Neural cell (in vitro differentiated cells): ENCODE measurements around the gene KCNK10. TPM values are rescaled to one million over a fixed set of nuclear protein-coding genes. Genes with fewer than 3 reads are reported as not detected.

Experiments
- H2AFZ ChIP-seq: fragments of 200-600, 300-800 bp; sonication (generic), shearing (Covaris generic); 2 replicates; pipeline ENCODE4 v1.6.0; 2014; ENCODE audit warnings: low read depth, mild to moderate bottlenecking, antibody characterized with exemption, low read length, moderate library complexity
- H3F3A ChIP-seq: fragments of 200-600 bp; shearing (Covaris generic); 2 replicates; pipeline ENCODE4 v1.6.1; 2016; ENCODE audit warnings: mild to moderate bottlenecking, moderate library complexity, mixed read lengths, antibody characterized with exemption, low read length; ENCODE audit not compliant: insufficient read depth, poor library complexity, severe bottlenecking
- H3K27ac ChIP-seq: fragments of 200-600, 300-800 bp; sonication (generic), shearing (Covaris generic); 2 replicates; pipeline ENCODE4 v1.5.1; 2014; ENCODE audit warnings: mild to moderate bottlenecking, low read length, moderate library complexity
- H3K27me3 ChIP-seq: fragments of 300-800, 200-600 bp; sonication (generic), shearing (Covaris generic); 2 replicates; pipeline ENCODE4 v1.6.0; 2014; ENCODE audit warnings: mild to moderate bottlenecking, low read depth, low read length, moderate library complexity; ENCODE audit not compliant: insufficient read depth
- H3K36me3 ChIP-seq: fragments of 300-800, 200-600 bp; sonication (generic), shearing (Covaris generic); 2 replicates; pipeline ENCODE4 v1.5.1; 2014; ENCODE audit warnings: mild to moderate bottlenecking, antibody characterized with exemption, low read length, moderate library complexity; ENCODE audit not compliant: insufficient read depth
- H3K4me2 ChIP-seq: fragments of 300-800, 200-600 bp; sonication (generic), shearing (Covaris generic); 2 replicates; pipeline ENCODE4 v1.6.0; 2014; ENCODE audit warnings: mild to moderate bottlenecking, low read length
- H3K4me3 ChIP-seq: fragments of 300-800, 200-600 bp; sonication (generic), shearing (Covaris generic); 2 replicates; pipeline ENCODE4 v1.5.1; 2014; ENCODE audit warnings: mild to moderate bottlenecking, low read length, moderate library complexity
- H3K79me2 ChIP-seq: fragments of 200-600 bp; shearing (Covaris generic); replicated peaks from 2 replicates; pipeline ENCODE4 v1.6.0; 2014; ENCODE audit warnings: mild to moderate bottlenecking, low read length, moderate library complexity; ENCODE audit not compliant: insufficient read depth
- H3K9ac ChIP-seq: fragments of 300-800, 200-600 bp; sonication (generic), shearing (Covaris generic); 2 replicates; pipeline ENCODE4 v1.6.1; 2016; ENCODE audit warnings: mild to moderate bottlenecking, low read length, mixed read lengths
- H3K9me2 ChIP-seq: fragments of 200-600 bp; shearing (Covaris generic); 2 replicates; pipeline ENCODE4 v1.6.1; 2016; ENCODE audit warnings: mild to moderate bottlenecking, low read length, mixed read lengths; ENCODE audit not compliant: insufficient read depth
- H3K9me3 ChIP-seq: fragments of 200-600, 300-800 bp; sonication (generic), shearing (Covaris generic); 2 replicates; pipeline ENCODE4 v1.6.1; 2016; ENCODE audit warnings: mild to moderate bottlenecking, mixed run types, low read length, moderate library complexity, mixed read lengths
- H4K20me1 ChIP-seq: fragments of 200-600 bp; shearing (Covaris generic); 2 replicates; pipeline ENCODE4 v1.6.1; 2016; ENCODE audit warnings: mild to moderate bottlenecking, mixed run types; ENCODE audit not compliant: insufficient read depth
- CTCF ChIP-seq: fragments of 450-650 bp; IDR thresholded peaks from 2 replicates; pipeline ENCODE4 v1.5.1; 2014; ENCODE audit warnings: antibody characterized with exemption, mild to moderate bottlenecking, moderate library complexity; ENCODE audit not compliant: poor library complexity, severe bottlenecking
- EP300 ChIP-seq: fragments of 450-650 bp; conservative IDR thresholded peaks from 2 replicates; pipeline ENCODE4 v1.6.1; 2014; ENCODE audit warnings: antibody characterized with exemption, mild to moderate bottlenecking, moderate library complexity; ENCODE audit not compliant: poor library complexity, severe bottlenecking
- EZH2 ChIP-seq: fragments of 200-600, 300-800 bp; shearing (Covaris generic), sonication (generic); IDR thresholded peaks from 2 replicates; pipeline ENCODE4 v1.6.1; 2014; ENCODE audit warnings: antibody characterized with exemption, low read length, borderline replicate concordance, mild to moderate bottlenecking; ENCODE audit not compliant: insufficient read depth, poor library complexity, severe bottlenecking
- MXI1 ChIP-seq: fragments of 450-650 bp; conservative IDR thresholded peaks from 2 replicates; pipeline ENCODE4 v1.6.1; 2014; ENCODE audit warnings: antibody characterized with exemption, mild to moderate bottlenecking; ENCODE audit not compliant: poor library complexity, severe bottlenecking
- POLR2AphosphoS5 ChIP-seq: IDR thresholded peaks from 2 replicates; pipeline ENCODE4 v1.6.1; 2012
- RAD21 ChIP-seq: fragments of 450-650 bp; conservative IDR thresholded peaks from 2 replicates; pipeline ENCODE4 v1.6.1; 2014; ENCODE audit warnings: antibody characterized with exemption, mild to moderate bottlenecking, moderate library complexity
- REST ChIP-seq: IDR thresholded peaks from 2 replicates; pipeline ENCODE4 v1.6.1; 2012; ENCODE audit warnings: borderline replicate concordance
- SMC3 ChIP-seq: fragments of 450-650 bp; conservative IDR thresholded peaks from 2 replicates; pipeline ENCODE4 v1.6.1; 2014; ENCODE audit warnings: antibody characterized with exemption, mild to moderate bottlenecking, moderate library complexity; ENCODE audit not compliant: poor library complexity
- TAF1 ChIP-seq: IDR thresholded peaks from 2 replicates; pipeline ENCODE4 v1.6.1; 2012; ENCODE audit warnings: low read depth
- polyA plus RNA-seq: library from polyadenylated mRNA; depleted of rRNA; stranded (reverse); fragments of >200 nt; gene quantifications from 2 replicates; pipeline ENCODE4 v1.2.3, GENCODE V29; 2014

The KCNK10 gene
- polyA plus RNA-seq, 1 donor from 2014 or later = 6.9 TPM

- H3K9me2 ChIP-seq = no peaks in the 10 kb centered on the region
- H3K4me2 ChIP-seq = no peak overlapping the region
- no peak overlapping the region for H3K4me3 ChIP-seq
- H3F3A ChIP-seq = no peaks in the 10 kb centered on the region
- no peaks in the 10 kb centered on the region for H3K79me2 ChIP-seq
- no peak overlapping the region for H3K27ac ChIP-seq
- no peaks in the 10 kb centered on the region for H3K9me3 ChIP-seq
- no peak overlapping the region for H2AFZ ChIP-seq
- no peaks in the 10 kb centered on the region for H4K20me1 ChIP-seq
- H3K27me3 ChIP-seq = no peaks in the 10 kb centered on the region
- H3K9ac ChIP-seq = no peak overlapping the region
- no peaks in the 10 kb centered on the region for H3K36me3 ChIP-seq
- TF ChIP-seq POLR2AphosphoS5 = no peak
- TF ChIP-seq EZH2 = no peak
Observed at GRCh38 chr14:88348546-88348945, 25.5 kb upstream of the KCNK10 start.

GRCh38 chr14:88346048-88346639 is 23.1 kb upstream of the KCNK10 start:
- Histone ChIP-seq H3K27ac (no peak overlapping the region), H3K9me2 (no peaks in the 10 kb centered on the region), H3F3A (no peaks in the 10 kb centered on the region), H2AFZ (no peak overlapping the region), H3K36me3 (no peaks in the 10 kb centered on the region), H3K79me2 (no peaks in the 10 kb centered on the region), H4K20me1 (no peaks in the 10 kb centered on the region), H3K4me3 (no peak overlapping the region), H3K4me2 (no peak overlapping the region), H3K9me3 (no peaks in the 10 kb centered on the region), H3K9ac (no peak overlapping the region), H3K27me3 (no peaks in the 10 kb centered on the region)
- no peak for TF ChIP-seq SMC3
- TF ChIP-seq REST = no peak
- no peak for TF ChIP-seq POLR2AphosphoS5
- no peak for TF ChIP-seq CTCF
- TF ChIP-seq TAF1 = no peak
- no peak for TF ChIP-seq EP300
- TF ChIP-seq EZH2 = no peak
- TF ChIP-seq RAD21 = no peak
- TF ChIP-seq MXI1 = no peak
